ENCODE results near the gene KPNB1. TPM values are rescaled to one million over a fixed set of nuclear protein-coding genes. Genes with fewer than 3 reads are reported as not detected.

The KPNB1 gene
- total RNA-seq, 1 experiment from 2014 or later: 538 TPM

DNA sequence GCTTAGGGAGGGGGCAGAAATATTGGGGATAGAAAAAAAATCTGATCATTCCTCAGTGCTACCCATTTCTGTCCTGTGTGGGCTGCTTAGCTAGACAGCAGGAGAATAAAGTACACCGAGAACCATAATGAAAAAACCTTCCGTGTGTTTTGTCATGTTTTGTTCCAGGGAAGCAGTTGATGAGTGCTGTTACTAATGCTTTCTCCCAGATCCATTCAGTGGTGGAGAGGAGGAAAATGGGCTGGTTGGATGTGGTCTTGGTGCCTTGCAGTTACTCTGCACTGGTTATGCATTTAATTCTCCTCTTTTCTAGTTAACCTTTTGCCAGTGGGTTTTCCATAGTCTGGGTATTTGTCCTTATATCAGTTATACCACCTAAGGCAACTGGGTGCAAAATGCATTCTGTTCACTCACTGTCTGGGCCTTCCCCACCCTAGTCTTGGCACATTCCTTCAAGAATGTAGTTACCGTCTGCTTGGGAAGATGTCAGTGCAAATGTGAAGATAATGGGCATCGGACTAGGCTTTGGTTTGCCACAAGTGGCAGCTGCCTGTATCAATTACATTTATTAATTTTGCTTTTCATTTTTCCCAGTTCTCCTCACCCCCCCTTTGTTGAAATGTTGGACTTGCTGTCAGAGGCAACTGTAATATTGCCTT lies 34.9 kb downstream of the KPNB1 start:
- CTCF ChIA-PET: interaction anchor here (0.6 kb wide), 1 partner anchor 14 kb away, joined by 4 read pairs; no protein-coding TSS in a partner anchor
- no peaks in the 10 kb centered on the region for H3K27me3 Mint-ChIP-seq (ENCODE audit: unreplicated experiment)
- no peaks in the 10 kb centered on the region for H3K4me1 Mint-ChIP-seq (ENCODE audit: low read depth, unreplicated experiment)
- no peaks in the 10 kb centered on the region for H3K9me3 Mint-ChIP-seq (ENCODE audit: low read depth, unreplicated experiment)
- DNase-seq: no peak
- TF ChIP-seq, protein P1, sequence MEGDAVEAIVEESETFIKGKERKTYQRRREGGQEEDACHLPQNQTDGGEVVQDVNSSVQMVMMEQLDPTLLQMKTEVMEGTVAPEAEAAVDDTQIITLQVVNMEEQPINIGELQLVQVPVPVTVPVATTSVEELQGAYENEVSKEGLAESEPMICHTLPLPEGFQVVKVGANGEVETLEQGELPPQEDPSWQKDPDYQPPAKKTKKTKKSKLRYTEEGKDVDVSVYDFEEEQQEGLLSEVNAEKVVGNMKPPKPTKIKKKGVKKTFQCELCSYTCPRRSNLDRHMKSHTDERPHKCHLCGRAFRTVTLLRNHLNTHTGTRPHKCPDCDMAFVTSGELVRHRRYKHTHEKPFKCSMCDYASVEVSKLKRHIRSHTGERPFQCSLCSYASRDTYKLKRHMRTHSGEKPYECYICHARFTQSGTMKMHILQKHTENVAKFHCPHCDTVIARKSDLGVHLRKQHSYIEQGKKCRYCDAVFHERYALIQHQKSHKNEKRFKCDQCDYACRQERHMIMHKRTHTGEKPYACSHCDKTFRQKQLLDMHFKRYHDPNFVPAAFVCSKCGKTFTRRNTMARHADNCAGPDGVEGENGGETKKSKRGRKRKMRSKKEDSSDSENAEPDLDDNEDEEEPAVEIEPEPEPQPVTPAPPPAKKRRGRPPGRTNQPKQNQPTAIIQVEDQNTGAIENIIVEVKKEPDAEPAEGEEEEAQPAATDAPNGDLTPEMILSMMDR (IDR thresholded peaks at IDR 0.05; ENCODE audit: unreplicated experiment): no peak
- H3K27ac Mint-ChIP-seq (ENCODE audit: unreplicated experiment): no peak overlapping the region
- peaks cover 87% of the 10 kb centered on the region for H3K36me3 Mint-ChIP-seq (ENCODE audit: insufficient read depth, unreplicated experiment)
- H3K4me3 Mint-ChIP-seq (ENCODE audit: low read depth, unreplicated experiment): no peak overlapping the region
- no TSS peak for BruUV-seq (replicated peaks)
- intact Hi-C loops (cut with micrococcal nuclease; ENCODE audit: unreplicated experiment): no loop called here

DNA sequence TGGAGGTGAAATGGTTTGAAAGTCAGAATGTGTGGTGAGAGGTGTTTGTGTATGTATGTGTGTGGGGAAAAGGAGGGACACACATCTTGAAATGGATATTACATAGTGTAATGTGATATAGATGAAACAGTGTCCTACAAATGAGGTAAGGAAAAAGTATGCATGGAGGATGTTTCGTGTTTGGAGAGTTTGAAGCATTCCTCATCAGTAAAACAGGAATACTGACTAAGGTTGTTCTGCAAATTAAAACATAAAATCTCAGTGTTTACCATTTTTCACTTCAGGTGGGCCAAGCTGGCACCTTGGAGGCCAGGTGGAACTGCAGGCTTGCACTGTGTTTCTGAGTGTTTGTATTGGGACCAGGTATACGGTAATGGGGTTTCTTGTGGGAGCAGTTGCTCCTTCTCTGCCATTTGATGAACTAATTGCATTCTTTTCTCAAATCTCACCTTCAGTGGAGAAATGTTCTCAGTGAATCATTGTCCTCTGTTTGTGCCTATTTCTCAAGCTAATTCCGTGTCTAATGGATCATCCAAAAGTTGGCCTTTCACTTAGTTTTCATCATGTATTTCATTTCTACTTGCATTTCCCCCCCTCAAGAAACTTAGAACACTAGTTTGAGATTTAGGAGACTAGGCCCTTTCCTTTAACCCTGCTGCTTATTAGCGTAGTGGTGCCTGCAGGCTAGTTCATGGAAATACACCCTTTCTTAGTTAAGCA lies 36.0 kb downstream of the KPNB1 start:
- Mint-ChIP-seq H3K27me3 (ENCODE audit: unreplicated experiment) (no peaks in the 10 kb centered on the region), H3K9me3 (ENCODE audit: low read depth, unreplicated experiment) (no peaks in the 10 kb centered on the region), H3K36me3 (ENCODE audit: insufficient read depth, unreplicated experiment) (peaks cover 86% of the 10 kb centered on the region), H3K27ac (ENCODE audit: unreplicated experiment) (peak overlapping the region; percentile 16), H3K4me3 (ENCODE audit: low read depth, unreplicated experiment) (no peak overlapping the region), H3K4me1 (ENCODE audit: low read depth, unreplicated experiment) (no peaks in the 10 kb centered on the region)
- CTCF ChIA-PET: no interaction called here
- intact Hi-C loops (cut with micrococcal nuclease; ENCODE audit: unreplicated experiment): no loop called here
- no TSS peak for BruUV-seq (replicated peaks)
- no peak for DNase-seq
- TF ChIP-seq, protein P1 (IDR thresholded peaks at IDR 0.05; ENCODE audit: unreplicated experiment): no peak

DNA sequence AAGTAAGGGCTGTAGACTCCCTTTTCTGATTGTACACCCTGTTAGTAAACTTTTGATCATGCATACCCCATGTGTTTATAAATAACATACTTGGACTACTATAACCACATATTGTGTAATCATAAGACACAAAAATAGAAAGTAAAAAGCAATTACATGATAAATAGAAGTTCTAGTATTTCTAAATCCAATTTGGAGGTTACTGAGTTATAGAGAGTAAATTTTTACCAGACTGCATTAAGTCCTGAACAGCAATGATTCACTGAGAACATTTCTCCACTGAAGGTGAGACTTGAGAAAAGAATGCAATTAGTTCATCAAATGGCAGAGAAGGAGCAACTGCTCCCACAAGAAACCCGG lies 36.5 kb downstream of the KPNB1 start:
- Mint-ChIP-seq H3K36me3 (ENCODE audit: insufficient read depth, unreplicated experiment) (peaks cover 81% of the 10 kb centered on the region), H3K4me1 (ENCODE audit: low read depth, unreplicated experiment) (no peaks in the 10 kb centered on the region), H3K4me3 (ENCODE audit: low read depth, unreplicated experiment) (no peak overlapping the region), H3K9me3 (ENCODE audit: low read depth, unreplicated experiment) (no peaks in the 10 kb centered on the region), H3K27ac (ENCODE audit: unreplicated experiment) (peak overlapping the region; percentile 33), H3K27me3 (ENCODE audit: unreplicated experiment) (no peaks in the 10 kb centered on the region)
- CTCF ChIA-PET: interaction anchor here (1.6 kb wide), 1 partner anchor 13 kb away, joined by 4 read pairs; no protein-coding TSS in a partner anchor
- intact Hi-C loops (cut with micrococcal nuclease; ENCODE audit: unreplicated experiment): no loop called here
- TF ChIP-seq, protein P1 (IDR thresholded peaks at IDR 0.05; ENCODE audit: unreplicated experiment): no peak
- no TSS peak for BruUV-seq (replicated peaks)
- no peak for DNase-seq

DNA sequence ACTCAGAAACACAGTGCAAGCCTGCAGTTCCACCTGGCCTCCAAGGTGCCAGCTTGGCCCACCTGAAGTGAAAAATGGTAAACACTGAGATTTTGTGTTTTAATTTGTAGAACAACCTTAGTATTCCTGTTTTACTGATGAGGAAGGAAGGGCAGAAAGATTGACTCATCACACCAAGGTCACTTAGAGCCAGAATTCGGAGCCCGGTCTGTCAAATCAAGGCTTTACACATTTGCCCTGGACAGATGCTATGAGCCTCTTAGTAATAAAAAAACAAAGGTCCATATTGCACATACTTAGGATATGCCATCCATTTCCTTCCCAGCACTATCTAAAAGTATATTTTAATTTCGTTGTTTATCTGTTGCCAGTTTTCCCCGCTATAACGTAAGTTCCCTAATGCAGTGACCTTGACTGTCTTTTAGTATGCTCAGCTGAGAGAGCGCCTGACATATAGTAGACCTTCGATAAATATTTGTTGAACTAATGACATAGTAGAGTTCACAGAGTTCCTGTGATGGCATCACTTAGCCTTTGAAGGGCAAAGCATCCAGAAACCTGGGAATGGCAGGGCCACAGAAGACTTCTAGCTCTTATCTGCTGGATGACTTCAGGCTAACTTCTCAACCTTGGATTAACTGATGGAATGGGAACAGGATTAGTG lies 37.1 kb downstream of the KPNB1 start:
- no peak for DNase-seq
- Mint-ChIP-seq H3K4me3 (ENCODE audit: low read depth, unreplicated experiment) (no peak overlapping the region), H3K4me1 (ENCODE audit: low read depth, unreplicated experiment) (no peaks in the 10 kb centered on the region), H3K27ac (ENCODE audit: unreplicated experiment) (peak overlapping the region; percentile 33), H3K27me3 (ENCODE audit: unreplicated experiment) (no peaks in the 10 kb centered on the region), H3K36me3 (ENCODE audit: insufficient read depth, unreplicated experiment) (peaks cover 76% of the 10 kb centered on the region), H3K9me3 (ENCODE audit: low read depth, unreplicated experiment) (no peaks in the 10 kb centered on the region)
- TF ChIP-seq, protein P1 (IDR thresholded peaks at IDR 0.05; ENCODE audit: unreplicated experiment): no peak
- CTCF ChIA-PET: interaction anchor here (0.8 to 1.6 kb wide), 3 partner anchors 8 to 13 kb away, joined by 3 to 4 read pairs (median 3); no protein-coding TSS in a partner anchor
- no TSS peak for BruUV-seq (replicated peaks)
- intact Hi-C loops (cut with micrococcal nuclease; ENCODE audit: unreplicated experiment): no loop called here

Measured in Calu3 (cell line).